SJSA1 (cell line): Measurements from ENCODE around the gene STOX1. TPM values are rescaled to one million over a fixed set of nuclear protein-coding genes. Genes with fewer than 3 reads are reported as not detected.
"Not testable (repeated sequence)": the region's sequence is repeated elsewhere in the genome, so short reads cannot be mapped to it uniquely, and the experiment has no call there.

Experiments used
- DNase-seq, 2 experiments: peaks; one replicate each; pipeline ENCODE4 v3.0.0-alpha.2; 2015 to 2020; ENCODE audit warnings: low spot score in 2 of 2, low read depth in 1 of 2
- H3K27ac ChIP-seq: fragments of 250-450 bp; sonication (Bioruptor Pico); 2 replicates; pipeline ENCODE4 v1.5.1; 2020; ENCODE audit warnings: mild to moderate bottlenecking, moderate library complexity
- H3K27me3 ChIP-seq: fragments of 250-450 bp; sonication (Bioruptor Pico); replicated peaks from 2 replicates; pipeline ENCODE4 v1.5.1; 2020; ENCODE audit warnings: mild to moderate bottlenecking, moderate library complexity
- H3K36me3 ChIP-seq: fragments of 250-450 bp; sonication (Bioruptor Pico); 2 replicates; pipeline ENCODE4 v1.5.1; 2020; ENCODE audit warnings: mild to moderate bottlenecking
- H3K4me1 ChIP-seq: fragments of 250-450 bp; sonication (Bioruptor Pico); replicated peaks from 2 replicates; pipeline ENCODE4 v1.6.1; 2021; ENCODE audit warnings: mild to moderate bottlenecking
- H3K4me3 ChIP-seq: fragments of 250-450 bp; sonication (Bioruptor Pico); 2 replicates; pipeline ENCODE4 v1.5.1; 2020; ENCODE audit warnings: mild to moderate bottlenecking
- H3K9me3 ChIP-seq: fragments of 250-450 bp; sonication (Bioruptor Pico); replicated peaks from 2 replicates; pipeline ENCODE4 v1.5.1; 2020; ENCODE audit warnings: mild to moderate bottlenecking
- total RNA-seq: library from RNA; depleted of rRNA; stranded (reverse); fragments of >200 nt; shearing (Covaris generic); gene quantifications from 2 replicates; pipeline ENCODE4 v1.2.3, GENCODE V29; 2014

Gene STOX1
- total RNA-seq, 1 experiment from 2014 or later: 0.39 TPM

DNA sequence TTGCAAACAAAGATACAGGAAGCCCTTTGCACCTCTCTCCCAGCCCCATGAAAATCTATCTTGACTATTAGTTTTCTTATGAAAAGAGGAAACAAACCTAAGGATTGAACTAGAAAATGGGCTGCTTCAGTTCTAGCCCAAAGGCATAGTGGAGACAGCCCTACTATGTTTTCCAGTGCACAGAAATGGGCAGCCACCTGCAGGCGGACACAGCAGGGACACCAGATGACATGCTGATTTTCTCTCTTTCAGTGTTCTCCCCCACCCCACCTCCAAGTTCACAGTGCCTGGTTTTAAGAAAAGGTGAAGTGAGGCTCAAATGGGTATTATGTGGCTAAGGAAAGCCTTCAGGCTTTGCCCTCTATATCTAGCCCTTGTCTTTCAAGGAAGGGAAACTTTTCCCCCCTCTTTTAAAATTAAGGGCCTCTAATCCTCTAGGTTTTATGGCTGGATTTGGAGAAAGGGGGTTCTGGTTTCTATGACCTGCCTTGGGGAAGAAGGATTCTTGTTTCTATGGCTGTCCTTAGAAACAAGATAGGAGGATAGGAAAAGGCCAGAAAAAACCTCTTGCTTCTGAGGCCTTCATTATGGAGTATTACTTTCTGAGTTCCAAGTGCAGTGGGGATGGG is 50.3 kb downstream of the STOX1 start:
- Histone ChIP-seq H3K27me3 (no peaks in the 10 kb centered on the region), H3K36me3 (no peaks in the 10 kb centered on the region), H3K4me3 (no peak overlapping the region), H3K4me1 (no peaks in the 10 kb centered on the region), H3K9me3 (no peaks in the 10 kb centered on the region), H3K27ac (no peak overlapping the region)
- no peak for DNase-seq

DNA sequence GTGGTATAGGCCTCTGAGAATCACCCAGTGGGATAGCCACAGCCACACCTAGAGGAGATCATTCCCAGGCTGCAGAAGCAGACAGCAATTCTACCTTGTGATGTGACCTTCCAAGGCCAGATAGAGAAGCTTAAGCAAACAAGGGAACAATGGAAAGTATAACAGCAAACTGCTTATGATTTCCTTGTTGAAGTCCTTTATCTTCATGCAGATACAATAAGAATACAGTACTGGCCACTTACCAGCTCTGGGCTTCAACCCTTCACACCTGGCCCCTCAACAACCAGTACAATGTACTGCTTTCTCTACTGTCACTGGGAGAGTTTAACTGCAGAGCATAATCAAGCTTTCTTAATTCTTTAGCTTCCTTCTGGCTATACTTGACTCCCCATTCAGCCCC is 51.2 kb downstream of the STOX1 start:
- no peak for DNase-seq
- Histone ChIP-seq H3K27ac (no peak overlapping the region), H3K36me3 (no peaks in the 10 kb centered on the region), H3K9me3 (no peaks in the 10 kb centered on the region), H3K4me3 (no peak overlapping the region), H3K27me3 (no peaks in the 10 kb centered on the region), H3K4me1 (no peaks in the 10 kb centered on the region)

DNA sequence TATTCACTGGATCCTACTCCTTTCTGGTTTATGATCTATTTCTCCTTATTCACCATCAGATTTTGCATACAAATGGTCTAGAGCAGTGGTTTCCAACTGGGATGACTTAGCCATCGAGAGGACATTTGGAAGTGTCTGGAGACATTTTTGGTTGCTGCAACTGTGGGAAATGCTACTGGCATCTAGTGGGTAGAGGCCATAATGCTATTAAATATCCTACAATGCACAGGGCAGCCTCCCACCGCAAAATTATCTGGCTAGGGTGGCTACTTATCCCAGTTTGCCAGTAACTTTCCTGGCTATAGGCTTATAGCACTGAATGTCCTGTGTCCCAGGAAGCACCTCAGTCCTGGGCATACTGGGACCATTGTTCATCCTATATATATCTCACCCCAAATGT is 52.3 kb downstream of the STOX1 start:
- no peak for DNase-seq
- Histone ChIP-seq H3K4me3 (no peak overlapping the region), H3K4me1 (no peaks in the 10 kb centered on the region), H3K27ac (no peak overlapping the region), H3K36me3 (no peaks in the 10 kb centered on the region), H3K9me3 (no peaks in the 10 kb centered on the region), H3K27me3 (no peaks in the 10 kb centered on the region)

DNA sequence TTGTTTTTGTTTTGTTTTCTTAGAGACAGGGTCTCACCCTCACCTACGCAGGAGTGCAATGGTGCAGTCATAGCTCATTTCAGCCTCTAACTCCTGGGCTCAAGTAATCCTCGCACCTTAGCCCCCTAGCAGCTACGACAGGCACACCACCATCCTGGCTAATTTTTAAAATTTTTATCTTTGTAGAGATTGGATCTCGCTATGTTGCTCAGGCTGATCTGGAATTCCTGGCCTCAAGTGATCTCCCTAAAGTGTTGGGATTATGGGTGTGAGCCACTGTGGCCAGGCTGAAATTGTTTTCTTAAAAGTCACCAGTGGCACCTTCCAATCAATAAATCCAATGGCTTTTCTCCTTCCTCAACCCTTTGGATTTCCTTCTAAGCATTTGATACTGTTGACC is 52.9 kb downstream of the STOX1 start:
- Histone ChIP-seq H3K27ac (no peak overlapping the region), H3K9me3 (no peaks in the 10 kb centered on the region), H3K27me3 (no peaks in the 10 kb centered on the region), H3K4me3 (no peak overlapping the region), H3K4me1 (no peaks in the 10 kb centered on the region), H3K36me3 (no peaks in the 10 kb centered on the region)
- DNase-seq: no peak

DNA sequence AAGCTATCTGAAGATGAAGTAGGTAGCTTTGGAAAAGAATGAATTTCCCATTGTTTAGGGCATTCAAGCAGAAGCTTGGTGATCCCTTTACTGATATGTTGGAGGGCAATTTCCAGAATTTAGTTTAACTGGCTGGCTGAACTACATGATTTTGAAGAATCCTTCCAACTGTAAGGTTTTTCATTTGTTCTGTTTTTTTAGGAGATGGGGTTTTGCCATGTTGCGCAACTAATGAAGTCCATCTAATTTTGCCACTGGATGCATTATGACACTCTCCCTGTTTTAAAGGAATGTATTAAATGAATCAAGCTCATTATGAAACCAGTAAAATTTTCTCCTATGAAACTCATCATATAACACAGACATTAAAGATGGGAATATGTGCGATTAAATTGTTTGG is 67.7 kb downstream of the STOX1 start:
- no peak overlapping the region for H3K27ac ChIP-seq
- no peaks in the 10 kb centered on the region for H3K27me3 ChIP-seq
- no peaks in the 10 kb centered on the region for H3K36me3 ChIP-seq
- H3K4me3 ChIP-seq: no peak overlapping the region
- no peaks in the 10 kb centered on the region for H3K9me3 ChIP-seq
- no peak for DNase-seq
- peaks cover 2% of the 10 kb centered on the region for H3K4me1 ChIP-seq

DNA sequence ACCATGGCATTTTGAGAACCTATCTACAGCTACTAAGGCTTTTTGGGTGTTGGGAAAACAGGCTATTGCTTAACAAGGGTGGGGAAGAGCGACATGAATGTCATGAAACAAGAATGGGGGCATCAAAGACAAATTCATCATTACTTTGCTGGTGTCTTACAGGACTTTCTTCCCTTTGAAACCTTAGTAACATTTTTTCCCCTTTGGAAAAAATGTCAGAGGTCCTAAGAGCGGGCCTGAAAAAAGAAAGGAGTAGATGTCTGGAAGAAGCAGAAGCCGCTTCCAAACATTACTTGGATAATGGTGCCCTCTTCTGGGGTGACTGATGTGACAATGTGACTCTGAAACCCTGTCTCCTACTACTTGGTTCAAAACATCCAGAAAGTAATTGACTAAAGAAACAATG is 70.0 kb downstream of the STOX1 start:
- DNase-seq: peak; percentile 52 to 55
- H3K4me3 ChIP-seq: no peak overlapping the region
- H3K36me3 ChIP-seq: peaks cover 8% of the 10 kb centered on the region
- no peaks in the 10 kb centered on the region for H3K9me3 ChIP-seq
- peaks cover 12% of the 10 kb centered on the region for H3K4me1 ChIP-seq
- no peak overlapping the region for H3K27ac ChIP-seq
- H3K27me3 ChIP-seq: no peaks in the 10 kb centered on the region

DNA sequence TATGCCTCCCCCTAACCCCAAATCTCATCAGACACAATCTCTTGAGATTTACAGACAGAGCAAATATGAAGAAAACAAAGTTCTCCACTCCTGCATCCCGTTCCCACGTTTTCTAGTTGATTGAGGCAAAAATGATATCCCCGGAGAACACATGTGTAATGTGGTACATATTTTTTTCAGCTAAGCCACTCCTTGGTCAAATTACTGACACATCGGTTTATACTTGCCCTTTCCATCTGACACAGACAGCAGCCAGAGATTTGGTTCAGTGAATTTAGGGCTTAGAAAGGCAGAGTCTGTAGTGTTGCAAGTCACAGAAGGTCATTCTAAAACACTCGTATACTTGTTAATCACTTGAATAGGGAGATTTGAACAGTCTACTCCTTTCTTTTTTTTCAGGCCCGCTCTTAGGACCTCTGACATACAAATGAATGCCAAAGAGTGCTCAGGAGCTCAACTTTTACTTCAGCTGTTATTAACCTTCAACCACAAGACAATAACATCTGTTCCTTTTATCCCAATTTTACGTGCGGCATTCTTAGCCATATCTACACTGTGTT is 71.9 kb downstream of the STOX1 start:
- Histone ChIP-seq H3K27ac (no peak overlapping the region), H3K4me3 (no peak overlapping the region), H3K9me3 (no peaks in the 10 kb centered on the region), H3K4me1 (peaks cover 14% of the 10 kb centered on the region), H3K27me3 (no peaks in the 10 kb centered on the region), H3K36me3 (peaks cover 16% of the 10 kb centered on the region)
- DNase-seq: no peak

DNA sequence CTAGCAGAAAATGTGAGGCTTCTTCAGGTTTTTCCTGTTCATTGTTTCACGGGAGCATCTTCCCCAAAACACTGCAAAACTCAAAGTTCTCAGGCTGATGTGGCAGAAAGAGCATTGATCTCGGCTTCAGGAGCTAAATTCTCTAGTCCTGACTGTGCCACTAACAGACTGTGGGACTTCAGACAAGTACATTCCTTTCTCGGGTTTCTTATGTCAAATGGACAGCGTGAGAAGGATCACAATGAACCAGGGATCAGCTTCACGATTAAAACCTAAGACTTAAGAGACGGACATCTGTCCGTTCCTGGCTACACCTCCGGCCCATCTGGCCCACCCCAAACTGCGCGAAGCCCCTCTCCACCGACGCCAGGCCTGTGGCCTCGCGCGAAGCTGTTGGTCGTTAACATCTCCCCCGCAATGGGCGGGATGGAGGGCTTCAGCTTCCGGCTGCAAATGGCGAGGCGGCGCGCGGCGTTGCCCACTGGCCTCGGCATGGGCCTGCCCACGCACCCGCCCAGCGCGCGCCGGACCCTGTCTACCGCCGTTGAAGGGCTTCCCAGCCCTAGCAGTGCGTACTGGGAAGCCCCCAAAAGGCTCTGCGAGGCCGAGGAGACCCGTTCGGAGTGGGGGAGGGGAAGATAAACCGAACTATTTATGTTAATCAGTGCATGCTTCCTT is 73.2 kb downstream of the STOX1 start:
- Histone ChIP-seq H3K27me3 (no peaks in the 10 kb centered on the region), H3K27ac (peak overlapping the region; percentile 99), H3K9me3 (no peaks in the 10 kb centered on the region), H3K36me3 (peaks cover 25% of the 10 kb centered on the region), H3K4me3 (peak overlapping the region; percentile 70), H3K4me1 (peaks cover 14% of the 10 kb centered on the region)
- no peak for DNase-seq

DNA sequence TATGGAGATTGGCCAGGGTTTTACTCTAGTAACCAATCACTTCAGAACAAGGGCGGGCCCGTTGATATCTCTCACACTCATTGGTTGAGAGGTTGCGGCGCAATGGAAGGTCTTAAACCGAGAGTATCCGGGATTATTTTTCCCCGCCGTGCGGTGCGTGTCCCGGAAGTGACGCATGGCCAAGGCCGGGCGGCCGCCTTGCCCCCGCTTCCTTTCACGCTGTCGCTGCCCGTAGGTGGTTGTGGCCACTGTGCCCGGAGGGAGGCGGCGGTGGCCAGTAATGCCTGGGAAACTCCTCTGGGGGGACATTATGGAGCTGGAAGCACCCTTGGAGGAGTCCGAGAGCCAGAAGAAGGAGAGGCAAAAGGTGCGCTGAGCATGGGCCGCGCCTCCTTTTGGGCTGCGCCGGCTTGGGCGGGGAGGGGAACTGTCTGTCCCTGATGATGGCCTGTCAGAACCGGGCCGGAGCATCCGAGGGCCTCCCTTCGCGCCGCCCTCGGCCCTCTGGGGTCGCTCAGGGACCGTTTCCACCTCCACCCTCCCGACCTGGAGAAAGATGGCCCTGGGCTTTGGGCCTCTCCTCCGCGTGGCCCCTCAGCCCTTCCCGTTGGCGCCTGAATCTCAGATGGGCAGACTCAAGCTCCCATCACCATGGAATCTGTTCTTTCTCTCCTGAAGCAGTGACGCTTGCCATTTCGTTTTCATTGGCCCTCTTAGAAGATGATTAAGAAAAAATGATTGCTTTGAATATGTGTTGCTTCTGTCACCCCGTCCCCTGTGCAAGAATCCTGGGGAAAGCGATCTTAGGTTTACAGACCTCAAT is 74.0 kb downstream of the STOX1 start, which contains the start of gene DDX50:
Gene DDX50 (plus strand): TSS at position 211 of the 823 bp plus-strand sequence. CDS start 70 bp downstream, at position 281.
- Histone ChIP-seq H3K4me3 (peak within 1 kb of the TSS; percentile 70), H3K36me3 (peaks cover 33% of the 10 kb centered on the region), H3K27ac (peak within 1 kb of the TSS; percentile 99), H3K9me3 (0 out of 2 replicates have a peak, but pooled peaks cover under 1% of the 10 kb centered on the region), H3K27me3 (no peaks in the 10 kb centered on the region), H3K4me1 (peaks cover 14% of the 10 kb centered on the region)
- DNase-seq: peak; percentile 98 to 99

DNA sequence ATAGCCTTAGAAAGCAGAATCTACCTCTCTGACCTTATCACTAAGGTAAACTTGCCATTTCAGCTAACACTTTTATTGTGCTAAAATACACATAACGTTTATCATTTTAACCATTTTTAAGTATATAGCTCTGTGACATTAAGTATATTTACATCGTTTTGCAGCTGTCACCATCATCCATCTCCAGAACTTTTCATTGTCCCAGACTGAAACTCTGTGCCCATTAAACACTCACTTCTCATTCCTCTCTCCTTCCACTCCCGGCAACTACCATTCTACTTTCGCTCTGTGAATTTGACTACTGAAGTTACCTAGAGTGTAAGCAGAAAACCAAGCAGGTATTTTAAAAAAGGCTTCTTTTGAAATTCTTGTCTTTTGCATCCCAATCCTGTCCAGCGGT is 75.1 kb downstream of the STOX1 start:
- Histone ChIP-seq H3K4me3 (peak overlapping the region; percentile 70), H3K36me3 (peaks cover 42% of the 10 kb centered on the region), H3K27me3 (no peaks in the 10 kb centered on the region), H3K9me3 (0 out of 2 replicates have a peak, but pooled peaks cover 3% of the 10 kb centered on the region), H3K4me1 (peaks cover 14% of the 10 kb centered on the region), H3K27ac (no peak overlapping the region)
- no peak for DNase-seq

DNA sequence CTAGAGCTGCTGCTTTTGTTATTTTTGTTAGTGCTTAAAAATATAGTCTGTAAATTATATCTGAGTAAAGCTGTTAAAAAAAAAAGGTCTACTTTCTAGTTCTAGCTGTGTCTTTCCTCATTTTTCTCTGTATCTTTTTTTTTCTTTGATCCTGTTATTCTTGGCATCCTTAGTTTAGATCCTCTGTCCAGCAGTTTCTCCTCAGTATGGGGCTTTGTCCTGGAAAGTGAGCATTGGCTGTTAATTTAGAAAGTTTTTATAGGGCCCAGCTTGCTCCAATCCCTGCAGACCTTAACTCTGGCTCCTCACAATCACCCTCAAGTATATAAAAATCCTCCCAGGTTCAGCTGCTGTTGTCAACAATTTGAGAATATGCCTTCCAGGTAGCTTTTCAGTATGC is 97.3 kb downstream of the STOX1 start:
- Histone ChIP-seq H3K36me3 (peaks cover 63% of the 10 kb centered on the region), H3K4me1 (no peaks in the 10 kb centered on the region), H3K9me3 (no peaks in the 10 kb centered on the region), H3K27ac (no peak overlapping the region), H3K27me3 (no peaks in the 10 kb centered on the region), H3K4me3 (no peak overlapping the region)
- DNase-seq: no peak

DNA sequence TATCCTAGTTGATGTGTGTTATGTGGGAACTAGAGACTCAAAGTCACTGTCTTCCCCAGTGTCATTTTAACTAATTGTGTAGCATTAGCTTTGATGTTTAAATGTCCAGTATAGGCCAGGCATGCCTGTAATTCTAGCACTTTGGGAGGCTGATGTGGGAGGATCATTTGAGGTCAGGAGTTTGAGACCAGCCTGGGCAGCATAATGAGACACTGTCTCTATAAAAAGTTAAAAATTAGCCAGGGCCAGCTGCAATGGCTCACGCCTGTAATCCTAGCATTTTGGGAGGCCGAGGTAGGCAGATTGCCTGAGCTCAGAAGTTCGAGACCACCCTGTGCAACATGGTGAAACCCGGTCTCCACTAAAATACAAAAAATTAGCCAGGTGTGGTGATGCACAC is 98.2 kb downstream of the STOX1 start:
- Histone ChIP-seq H3K9me3 (no peaks in the 10 kb centered on the region), H3K27ac (no peak overlapping the region), H3K27me3 (no peaks in the 10 kb centered on the region), H3K4me3 (no peak overlapping the region), H3K36me3 (peaks cover 65% of the 10 kb centered on the region), H3K4me1 (no peaks in the 10 kb centered on the region)
- no peak for DNase-seq

DNA sequence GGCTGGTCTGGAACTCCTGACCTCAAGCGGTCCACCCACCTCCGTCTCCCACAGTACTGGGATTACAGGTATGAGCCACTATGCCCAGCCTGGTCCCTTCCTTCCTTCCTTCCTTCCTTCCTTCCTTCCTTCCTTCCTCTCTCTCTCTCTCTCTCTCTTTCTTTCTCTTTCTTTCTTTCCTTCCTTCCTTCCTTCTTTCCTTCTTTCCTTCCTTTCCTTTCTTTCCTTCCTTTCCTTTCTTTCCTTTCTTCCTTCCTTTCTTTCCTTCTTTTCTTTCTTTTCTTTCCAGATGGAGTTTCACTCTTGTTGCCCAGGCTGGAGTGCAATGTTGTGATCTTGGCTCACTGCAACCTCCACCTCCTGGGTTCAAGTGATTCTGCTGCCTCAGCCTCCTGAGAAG is 101.8 kb downstream of the STOX1 start:
- not testable (repeated sequence) for H3K4me1 ChIP-seq, H3K27ac ChIP-seq, H3K4me3 ChIP-seq, DNase-seq, H3K9me3 ChIP-seq, H3K27me3 ChIP-seq
- peaks cover 65% of the 10 kb centered on the region for H3K36me3 ChIP-seq

DNA sequence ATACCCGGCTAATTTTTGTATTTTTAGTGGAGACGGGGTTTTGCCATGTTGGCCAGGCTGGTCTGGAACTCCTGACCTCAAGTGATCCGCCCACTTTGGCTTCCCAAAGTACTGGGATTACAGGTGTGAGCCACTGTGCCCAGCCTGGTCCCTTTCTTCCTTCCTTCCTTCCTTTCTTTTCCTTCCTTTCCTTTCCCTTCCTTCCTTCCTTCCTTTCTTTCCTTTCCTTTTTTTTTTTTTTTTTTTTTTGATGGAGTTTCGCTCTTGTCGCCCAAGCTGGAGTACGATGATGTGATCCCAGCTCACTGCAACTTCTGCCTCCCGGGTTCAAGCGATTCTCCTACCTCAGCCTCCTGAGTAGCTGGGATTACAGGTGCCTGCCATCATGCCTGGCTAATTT is 102.6 kb downstream of the STOX1 start:
- not testable (repeated sequence) for DNase-seq, H3K9me3 ChIP-seq, H3K4me3 ChIP-seq, H3K27me3 ChIP-seq, H3K4me1 ChIP-seq, H3K27ac ChIP-seq
- H3K36me3 ChIP-seq: peaks cover 70% of the 10 kb centered on the region
